ENCODE measurements around the gene PPM1B. TPM values are rescaled to one million over a fixed set of nuclear protein-coding genes. Genes with fewer than 3 reads are reported as not detected.
"Not testable (repeated sequence)": the region's sequence is repeated elsewhere in the genome, so short reads cannot be mapped to it uniquely, and the experiment has no call there.

PPM1B gene
- total RNA-seq, 1 experiment from 2014 or later, result 33.6 TPM

GRCh38 chr2:44200759-44201158 lies 32.1 kb downstream of the PPM1B start:
- DNase-seq (ENCODE audit: low read depth), result no peak

DNA sequence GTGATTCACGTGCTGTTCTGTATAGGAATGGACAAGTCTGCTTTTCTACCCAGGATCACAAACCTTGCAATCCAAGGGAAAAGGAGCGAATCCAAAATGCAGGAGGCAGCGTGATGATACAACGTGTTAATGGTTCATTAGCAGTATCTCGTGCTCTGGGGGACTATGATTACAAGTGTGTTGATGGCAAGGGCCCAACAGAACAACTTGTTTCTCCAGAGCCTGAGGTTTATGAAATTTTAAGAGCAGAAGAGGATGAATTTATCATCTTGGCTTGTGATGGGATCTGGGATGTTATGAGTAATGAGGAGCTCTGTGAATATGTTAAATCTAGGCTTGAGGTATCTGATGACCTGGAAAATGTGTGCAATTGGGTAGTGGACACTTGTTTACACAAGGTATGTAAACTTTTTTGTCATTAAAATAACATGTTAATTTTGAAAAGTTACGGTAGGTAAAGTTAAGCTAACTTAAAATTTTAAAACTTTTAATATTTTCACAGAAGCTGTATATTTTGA lies 33.0 kb downstream of the PPM1B start:
- no peak for DNase-seq (ENCODE audit: low read depth)

- no peak for DNase-seq (ENCODE audit: low read depth)
These were observed 34.9 kb downstream of the PPM1B start for GRCh38 chr2:44203542-44203941.

DNA sequence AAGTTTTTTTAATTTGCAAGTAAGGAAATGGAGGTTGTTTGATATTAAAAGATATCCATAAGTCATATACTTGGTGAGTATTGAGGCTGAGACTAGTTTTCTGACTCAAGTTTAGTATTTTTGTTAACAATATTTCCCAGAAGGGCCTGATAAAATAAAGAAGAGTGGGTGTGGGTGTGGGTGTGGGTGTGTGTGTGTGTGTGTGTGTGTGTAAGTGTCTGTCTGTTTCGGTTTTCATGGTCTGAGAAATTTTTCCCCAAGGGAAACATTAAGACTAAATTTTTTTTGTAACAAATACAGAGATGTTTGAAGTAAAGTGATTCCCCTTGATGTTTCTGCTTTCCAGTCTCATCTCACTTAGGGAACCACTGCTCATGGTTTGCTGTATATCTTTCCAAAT lies 36.5 kb downstream of the PPM1B start:
- DNase-seq (ENCODE audit: low read depth), result no peak

- DNase-seq (ENCODE audit: low read depth), result no peak
These were observed 38.4 kb downstream of the PPM1B start for GRCh38 chr2:44207102-44207501.

GRCh38 chr2:44207648-44208047 lies 39.0 kb downstream of the PPM1B start:
- peak; percentile 4 for DNase-seq (ENCODE audit: low read depth)

DNA sequence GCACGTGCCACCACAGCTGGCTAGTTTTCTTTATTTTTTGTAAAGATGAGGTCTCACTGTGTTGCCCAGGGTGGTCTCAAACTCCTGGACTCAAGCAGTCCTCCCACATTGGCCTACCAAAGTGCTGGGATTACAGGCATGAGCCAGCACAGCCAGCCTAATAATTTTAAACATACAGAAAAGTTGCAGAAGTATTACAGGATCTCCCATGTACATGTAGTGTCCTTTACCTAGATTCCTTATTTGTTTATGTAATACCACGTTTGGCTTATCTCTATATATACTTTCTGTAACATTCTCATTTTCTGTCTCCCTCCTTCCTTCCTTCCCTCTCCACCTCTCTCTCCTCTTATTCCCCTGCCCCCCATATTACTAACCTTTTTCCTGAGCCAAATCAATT lies 41.7 kb downstream of the PPM1B start:
- no peak for DNase-seq (ENCODE audit: low read depth)

DNA sequence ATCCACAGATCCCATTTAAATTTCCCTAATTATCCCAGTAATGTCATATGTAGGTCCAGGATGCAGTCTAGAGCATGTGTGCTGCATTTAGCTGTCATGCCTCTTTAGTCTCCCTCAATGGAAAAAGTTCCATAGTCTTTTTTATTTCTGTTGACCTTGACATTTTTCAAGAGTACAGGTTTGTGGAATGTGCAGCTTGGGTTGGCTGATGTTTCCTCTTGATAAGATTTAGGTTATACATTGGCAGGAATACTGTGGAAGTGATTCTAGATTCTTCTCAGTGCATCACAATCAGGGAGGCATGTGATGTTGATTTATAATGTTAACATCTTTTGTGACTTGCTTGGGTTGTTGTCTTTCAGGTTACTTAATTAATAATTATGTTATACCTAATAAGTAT lies 42.5 kb downstream of the PPM1B start:
- DNase-seq (ENCODE audit: low read depth), result no peak

DNA sequence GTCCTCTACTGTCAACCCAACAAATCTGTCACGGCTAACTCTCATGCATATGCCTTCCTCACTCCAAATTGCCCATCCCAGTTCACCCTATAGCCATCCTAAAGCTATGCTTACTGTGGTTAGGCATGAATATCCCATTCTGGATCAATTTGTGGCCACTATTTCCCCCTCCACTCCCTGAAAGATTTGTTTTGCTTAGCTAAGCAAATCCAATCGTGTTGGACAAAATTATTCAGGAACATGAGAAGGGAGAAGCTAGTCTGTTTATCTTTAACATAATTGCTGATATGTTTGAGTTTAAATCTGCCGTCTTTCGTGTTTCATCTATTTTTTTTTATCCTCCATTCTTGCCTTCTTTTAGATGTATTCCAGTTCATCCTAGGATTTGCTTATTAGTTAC lies 43.6 kb downstream of the PPM1B start:
- DNase-seq (ENCODE audit: low read depth), result no peak

DNA sequence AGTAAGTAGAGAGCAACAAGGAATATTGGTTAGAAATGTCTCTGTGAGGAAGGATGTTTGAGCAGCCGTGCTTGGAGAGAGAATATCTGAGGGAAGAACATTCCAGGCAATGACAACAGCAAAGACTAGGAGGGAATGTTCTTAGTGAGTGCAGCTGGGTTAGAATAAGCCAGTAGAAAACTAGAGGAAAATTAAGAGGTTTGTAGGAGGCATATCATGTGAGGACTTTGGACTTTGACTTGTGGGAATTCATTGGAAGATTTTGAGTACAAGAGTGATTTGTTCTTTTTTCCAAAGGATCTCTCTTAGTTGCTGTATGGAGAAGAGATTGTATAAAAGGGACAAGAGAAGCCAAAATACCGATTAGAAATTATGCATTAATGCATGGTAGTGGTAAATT lies 47.2 kb downstream of the PPM1B start:
- DNase-seq (ENCODE audit: low read depth), result no peak

DNA sequence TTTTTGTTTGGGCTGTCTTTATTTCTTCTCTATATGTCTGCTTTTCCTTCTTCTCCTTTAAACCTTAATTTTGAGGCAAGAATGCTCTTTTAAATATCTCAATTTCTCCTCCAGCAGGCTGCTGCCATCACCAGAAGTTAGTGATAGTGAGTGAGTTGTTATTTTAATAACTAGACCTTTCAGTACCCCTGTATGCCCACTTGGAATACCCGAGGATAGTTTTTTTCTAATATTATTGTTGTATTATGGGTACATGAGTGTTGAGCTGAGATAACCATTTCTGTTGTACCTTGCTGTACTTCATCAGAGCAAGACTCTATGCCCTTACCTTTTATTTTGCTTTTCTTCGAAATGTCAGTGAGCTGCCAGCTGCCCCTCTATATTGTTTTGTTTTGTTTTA lies 50.1 kb downstream of the PPM1B start:
- DNase-seq (ENCODE audit: low read depth), result no peak

GRCh38 chr2:44226753-44227152 lies 58.1 kb downstream of the PPM1B start:
- no peak for DNase-seq (ENCODE audit: low read depth)

GRCh38 chr2:44230378-44230777 lies 61.7 kb downstream of the PPM1B start:
- no peak for DNase-seq (ENCODE audit: low read depth)

GRCh38 chr2:44233450-44234128 lies 64.9 kb downstream of the PPM1B start:
- peak; percentile 69 for DNase-seq (ENCODE audit: low read depth)

- DNase-seq (ENCODE audit: low read depth), result no peak
These were observed 68.5 kb downstream of the PPM1B start for GRCh38 chr2:44237221-44237620.

DNA sequence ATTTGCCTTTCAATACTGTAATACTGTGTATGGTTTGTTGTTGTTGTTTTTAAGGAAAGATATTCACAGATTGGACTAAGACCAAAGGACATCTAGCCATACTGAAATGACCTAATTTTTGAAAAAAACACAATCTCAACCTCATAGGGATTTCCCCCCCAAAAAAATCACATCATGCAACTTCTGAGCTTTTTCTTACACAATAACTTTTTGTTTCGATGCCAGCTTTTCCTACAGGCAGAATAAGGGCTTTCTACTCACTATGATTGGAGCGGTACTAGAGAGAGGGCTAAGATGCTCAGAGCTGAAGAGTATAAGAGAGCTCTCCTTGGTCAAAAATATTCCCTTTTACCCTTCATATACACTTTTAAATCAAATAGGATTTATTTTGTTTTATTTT lies 74.2 kb downstream of the PPM1B start:
- DNase-seq (ENCODE audit: low read depth), result peak; percentile 7

GRCh38 chr2:44244135-44244871 lies 75.6 kb downstream of the PPM1B start:
- peak; percentile 69 for DNase-seq (ENCODE audit: low read depth)

GRCh38 chr2:44245083-44245861 lies 76.6 kb downstream of the PPM1B start:
- DNase-seq (ENCODE audit: low read depth), result no peak

- DNase-seq (ENCODE audit: low read depth), result no peak
These were observed 77.8 kb downstream of the PPM1B start for GRCh38 chr2:44246436-44246835.

DNA sequence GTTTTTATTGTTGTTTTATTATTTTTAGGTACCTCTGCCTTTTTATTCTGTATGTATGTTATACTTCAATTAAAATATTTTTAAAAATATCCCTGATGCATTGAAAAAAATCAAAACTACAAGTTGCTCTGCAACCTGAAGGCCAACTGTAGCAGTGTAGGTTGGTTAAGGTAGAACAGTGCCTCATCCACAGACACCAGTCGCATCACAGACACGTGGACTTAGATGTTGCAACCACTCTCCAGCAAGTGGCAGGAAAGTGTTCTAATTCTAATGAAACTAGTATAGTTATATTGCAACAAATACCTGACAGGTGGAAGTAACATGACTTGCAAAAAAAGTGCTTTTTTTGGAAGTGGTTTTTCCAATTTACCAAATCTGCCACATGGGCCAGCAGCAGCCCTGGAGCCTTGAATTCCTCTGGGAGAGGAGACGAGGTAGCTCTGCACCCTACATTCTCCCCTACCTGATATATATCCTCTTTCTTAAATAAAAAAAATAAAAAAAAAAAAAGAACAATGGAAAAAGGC lies 78.2 kb downstream of the PPM1B start:
- no peak for DNase-seq (ENCODE audit: low read depth)

DNA sequence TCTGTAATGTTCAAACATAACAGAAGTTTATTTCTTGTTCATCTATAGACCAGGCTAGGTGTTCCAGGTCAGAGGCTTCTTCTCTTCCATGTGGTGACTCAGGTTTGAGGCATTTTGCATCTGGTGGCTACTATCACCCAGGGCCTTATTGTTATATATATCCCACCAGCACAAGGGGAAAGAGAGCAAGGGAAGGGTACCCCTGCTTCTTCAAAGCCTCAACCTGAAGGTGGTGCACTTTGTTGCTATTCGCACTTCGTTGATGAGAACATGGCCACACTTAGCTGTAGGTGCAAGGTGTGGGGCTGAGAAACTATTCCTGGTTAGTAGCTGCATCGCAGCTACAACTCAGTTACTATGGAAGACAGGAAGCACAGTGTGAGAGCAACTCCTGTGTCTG lies 79.2 kb downstream of the PPM1B start:
- DNase-seq (ENCODE audit: low read depth), result no peak

GRCh38 chr2:44249269-44249668 lies 80.6 kb downstream of the PPM1B start:
- DNase-seq (ENCODE audit: low read depth), result not testable (repeated sequence)
